ENCODE results near the gene ATG9A.
A peak's percentile ranks its signal among the peaks of the same experiment; 100 is the strongest.
"Not testable (repeated sequence)": the region's sequence is repeated elsewhere in the genome, so short reads cannot be mapped to it uniquely, and the experiment has no call there.

ATG9A gene, protein sequence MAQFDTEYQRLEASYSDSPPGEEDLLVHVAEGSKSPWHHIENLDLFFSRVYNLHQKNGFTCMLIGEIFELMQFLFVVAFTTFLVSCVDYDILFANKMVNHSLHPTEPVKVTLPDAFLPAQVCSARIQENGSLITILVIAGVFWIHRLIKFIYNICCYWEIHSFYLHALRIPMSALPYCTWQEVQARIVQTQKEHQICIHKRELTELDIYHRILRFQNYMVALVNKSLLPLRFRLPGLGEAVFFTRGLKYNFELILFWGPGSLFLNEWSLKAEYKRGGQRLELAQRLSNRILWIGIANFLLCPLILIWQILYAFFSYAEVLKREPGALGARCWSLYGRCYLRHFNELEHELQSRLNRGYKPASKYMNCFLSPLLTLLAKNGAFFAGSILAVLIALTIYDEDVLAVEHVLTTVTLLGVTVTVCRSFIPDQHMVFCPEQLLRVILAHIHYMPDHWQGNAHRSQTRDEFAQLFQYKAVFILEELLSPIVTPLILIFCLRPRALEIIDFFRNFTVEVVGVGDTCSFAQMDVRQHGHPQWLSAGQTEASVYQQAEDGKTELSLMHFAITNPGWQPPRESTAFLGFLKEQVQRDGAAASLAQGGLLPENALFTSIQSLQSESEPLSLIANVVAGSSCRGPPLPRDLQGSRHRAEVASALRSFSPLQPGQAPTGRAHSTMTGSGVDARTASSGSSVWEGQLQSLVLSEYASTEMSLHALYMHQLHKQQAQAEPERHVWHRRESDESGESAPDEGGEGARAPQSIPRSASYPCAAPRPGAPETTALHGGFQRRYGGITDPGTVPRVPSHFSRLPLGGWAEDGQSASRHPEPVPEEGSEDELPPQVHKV

DNA sequence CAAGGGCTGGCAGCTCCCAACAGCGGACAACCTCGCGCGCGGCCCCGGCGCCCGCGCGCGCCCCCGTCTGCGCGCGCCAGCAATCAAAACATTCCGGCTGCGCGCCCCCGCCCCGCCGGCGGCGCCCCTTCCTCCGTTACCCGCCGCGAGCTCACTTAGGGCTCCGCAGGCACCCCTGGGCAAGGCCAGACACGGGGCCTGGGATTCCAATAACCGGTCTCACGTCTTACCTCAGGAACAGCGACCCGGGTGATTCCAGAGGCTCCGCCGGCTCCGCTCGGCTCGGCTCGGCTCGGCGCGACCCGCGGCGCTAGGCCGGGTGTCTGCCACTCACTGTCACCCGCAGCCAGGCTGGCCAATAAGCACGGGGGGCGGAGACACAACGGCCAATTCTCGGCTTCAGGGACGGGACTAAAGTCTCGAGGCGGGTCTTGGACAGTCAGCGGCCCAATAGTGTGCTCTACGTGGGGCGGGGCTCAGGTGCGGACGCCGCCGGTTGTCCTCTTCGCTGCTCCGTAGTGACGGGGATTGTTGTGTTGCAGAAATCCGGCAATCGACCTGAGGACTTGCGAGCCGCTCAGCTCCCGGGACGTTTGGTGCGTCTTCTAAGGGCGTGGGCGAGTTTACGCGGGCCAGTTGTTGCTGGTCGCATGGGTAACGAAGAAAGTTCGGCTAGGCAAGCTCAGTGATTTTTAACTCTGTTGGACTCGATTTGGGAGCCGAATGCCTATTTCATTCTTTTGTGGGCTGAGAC is at the start of gene ATG9A, which contains the start of gene ANKZF1:
Gene ATG9A, minus strand, starts transcription at position 332 of the 754 bp plus-strand sequence. CDS start 1,612 bp downstream, outside the sequence.
Gene ANKZF1, plus strand, starts transcription at position 502 of the 754 bp plus-strand sequence. CDS start 452 bp downstream, outside the sequence.
- peak; percentile 99 for DNase-seq

DNA sequence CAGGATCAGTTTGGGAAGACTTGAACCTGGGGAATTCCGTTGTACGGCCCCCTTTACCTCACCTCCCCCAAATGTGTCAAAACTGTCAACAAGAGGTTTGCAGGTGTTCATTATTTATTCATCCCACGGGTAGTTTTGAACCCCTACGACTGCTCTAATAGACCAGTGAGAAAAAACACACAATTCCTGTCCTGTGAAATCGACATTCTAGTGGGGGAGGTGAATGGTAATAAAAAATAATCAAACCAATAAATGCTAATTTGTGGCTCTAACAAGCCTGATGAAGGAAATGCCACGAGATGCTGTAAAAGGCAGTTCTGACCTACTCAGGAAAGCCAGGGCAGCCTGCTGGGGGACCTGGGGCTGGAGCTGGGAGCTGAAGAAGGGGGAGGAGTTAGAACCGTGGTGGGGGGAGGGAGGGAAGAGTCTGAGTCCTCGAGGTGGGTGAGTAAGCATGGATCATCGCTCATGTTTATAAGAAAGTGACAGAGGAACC is 49.3 kb upstream of the ATG9A start:
- no peak for DNase-seq

DNA sequence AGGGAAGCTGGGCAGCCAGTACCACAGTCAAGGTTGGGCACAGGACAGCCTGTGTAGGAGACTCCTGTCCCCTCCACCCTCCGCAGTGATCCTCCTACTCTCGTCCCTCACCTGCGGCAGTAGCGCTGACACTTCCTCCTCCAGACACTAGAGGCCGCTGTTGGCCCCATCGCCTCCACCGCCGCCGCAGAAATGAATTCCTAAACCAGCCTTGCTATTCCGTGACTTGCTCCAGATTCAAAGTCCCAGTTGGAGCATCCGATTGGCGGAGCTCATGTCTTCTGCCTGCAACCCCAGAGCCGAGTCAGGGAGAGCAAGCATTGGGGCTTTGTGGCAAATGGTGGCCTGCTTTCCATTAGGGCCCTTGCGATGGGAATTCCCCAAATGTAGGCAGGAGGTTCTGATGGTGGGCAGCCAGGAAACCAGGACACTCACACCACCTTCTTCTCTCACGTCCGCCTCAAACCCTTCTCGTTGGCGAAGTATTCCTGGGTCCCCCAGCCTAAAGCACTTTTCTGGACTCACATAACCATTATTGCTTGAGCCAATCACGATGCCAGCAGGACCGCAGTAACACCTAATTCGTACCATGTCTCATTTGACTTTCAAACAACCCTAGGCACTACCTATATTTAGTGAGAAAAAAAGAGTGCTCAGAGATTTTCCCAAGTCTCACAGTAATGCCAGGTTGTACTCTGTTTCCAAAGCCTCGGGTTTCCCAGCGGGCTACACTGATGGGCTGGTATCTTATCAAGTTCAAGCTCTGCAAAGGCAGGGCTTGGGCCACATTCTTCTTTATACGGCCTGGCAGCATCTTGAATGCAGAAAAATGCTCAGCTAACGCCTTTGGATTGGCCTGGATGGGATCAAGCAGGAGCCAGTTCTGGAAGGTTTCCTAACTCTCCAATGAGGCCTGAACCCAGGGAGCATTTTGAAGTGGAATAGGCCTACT is 48.5 kb upstream of the ATG9A start:
- peak; percentile 84 for DNase-seq

DNA sequence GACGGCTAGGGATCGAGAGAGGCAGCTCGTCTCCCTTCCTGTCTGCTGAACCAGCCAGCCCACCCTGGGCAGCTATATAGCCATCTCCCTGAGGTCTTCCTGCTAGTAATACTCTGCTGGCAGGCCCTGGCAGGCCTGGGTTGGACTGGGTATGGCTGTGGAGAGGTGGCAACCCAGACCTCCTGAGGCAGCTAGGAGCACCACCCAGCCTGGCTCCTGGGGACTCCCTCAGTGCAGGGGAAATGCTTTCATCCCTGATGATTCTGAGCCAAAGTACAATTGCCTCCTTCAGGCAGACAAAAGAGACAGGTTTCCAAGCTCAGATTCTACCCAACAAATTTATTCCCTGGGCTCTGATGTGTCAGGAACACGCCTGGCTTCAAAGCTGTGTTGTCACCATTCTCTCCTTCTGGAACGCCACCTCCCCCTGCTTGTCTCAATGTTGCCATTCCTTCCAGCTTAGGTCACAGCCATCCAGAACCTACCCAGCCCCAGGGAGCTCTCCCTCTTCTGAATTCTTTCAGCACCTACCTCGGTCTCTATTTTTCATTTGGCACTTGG is 45.0 kb upstream of the ATG9A start:
- no peak for DNase-seq

DNA sequence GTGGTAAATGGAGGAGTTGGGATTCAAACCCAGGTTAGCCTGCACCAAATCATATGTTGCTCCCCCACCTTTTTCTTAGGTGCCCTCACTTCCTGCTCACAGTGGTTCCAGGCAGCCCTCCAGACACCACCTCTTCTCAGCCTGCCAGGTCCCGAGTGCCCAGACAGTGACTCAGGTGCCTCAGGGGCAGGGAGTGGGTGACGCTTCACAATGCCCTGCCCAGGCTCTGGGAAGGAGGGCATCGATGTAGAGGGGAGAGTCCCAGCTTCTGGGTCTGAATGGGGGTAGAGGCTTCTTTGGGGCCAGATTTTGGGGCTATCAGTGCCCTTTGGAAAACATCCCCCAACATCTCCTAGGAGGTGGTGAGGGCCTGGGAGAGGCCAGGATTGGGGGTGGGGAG is 44.5 kb upstream of the ATG9A start:
- DNase-seq: no peak

DNA sequence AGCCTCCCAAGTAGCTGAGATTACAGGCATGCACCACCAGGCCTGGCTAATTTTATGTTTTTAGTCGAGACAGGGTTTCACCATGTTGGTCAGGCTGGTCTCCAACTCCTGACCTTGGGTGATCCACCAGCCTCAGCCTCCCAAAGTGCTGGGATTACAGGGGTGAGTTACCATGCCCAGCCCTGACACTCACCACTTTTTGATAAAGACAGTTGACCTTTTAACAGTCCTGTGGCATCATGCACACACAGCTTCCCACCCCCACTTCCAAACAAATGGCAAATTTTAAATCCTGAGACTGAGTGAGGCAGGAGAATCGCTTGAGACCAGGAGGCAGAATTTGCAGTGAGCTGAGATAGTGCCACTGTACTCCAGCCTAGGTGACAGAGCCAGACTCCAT is 43.6 kb upstream of the ATG9A start:
- no peak for DNase-seq

DNA sequence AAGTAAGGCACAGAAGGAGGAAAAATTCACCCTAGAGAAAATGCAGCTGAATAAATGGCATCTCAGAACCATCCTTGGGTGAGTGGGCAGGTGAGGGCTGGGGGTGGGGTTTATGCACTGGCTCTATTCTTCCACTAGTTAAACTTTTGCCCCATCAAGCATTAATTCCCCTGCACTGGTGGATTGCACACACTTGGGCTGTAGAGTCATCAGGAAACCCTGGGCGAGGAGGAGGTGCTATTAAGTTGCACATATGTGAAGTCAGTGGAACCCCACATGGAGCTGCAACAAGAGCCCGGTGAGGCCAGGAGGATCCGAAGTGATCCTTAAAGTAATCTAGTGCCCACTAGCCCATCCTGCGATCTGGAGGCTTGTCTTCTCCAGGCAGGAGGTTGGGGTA is 42.9 kb upstream of the ATG9A start:
- no peak for DNase-seq

DNA sequence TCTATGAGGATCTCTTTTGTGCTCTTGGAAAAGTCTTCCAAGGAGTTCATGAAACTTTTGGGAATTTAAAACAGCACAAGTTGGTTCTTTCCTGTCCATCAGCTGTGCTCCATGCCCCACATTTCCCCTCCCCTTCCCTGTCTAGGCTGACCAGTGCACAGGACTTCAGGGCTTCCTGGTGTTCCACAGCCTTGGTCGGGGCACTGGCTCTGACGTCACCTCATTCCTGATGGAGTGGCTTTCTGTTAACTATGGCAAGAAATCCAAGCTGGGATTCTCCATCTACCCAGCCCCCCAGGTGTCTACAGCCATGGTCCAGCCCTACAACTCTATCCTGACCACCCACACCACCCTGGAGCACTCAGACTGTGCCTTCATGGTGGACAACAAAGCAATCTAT is 41.6 kb upstream of the ATG9A start:
- DNase-seq: no peak

DNA sequence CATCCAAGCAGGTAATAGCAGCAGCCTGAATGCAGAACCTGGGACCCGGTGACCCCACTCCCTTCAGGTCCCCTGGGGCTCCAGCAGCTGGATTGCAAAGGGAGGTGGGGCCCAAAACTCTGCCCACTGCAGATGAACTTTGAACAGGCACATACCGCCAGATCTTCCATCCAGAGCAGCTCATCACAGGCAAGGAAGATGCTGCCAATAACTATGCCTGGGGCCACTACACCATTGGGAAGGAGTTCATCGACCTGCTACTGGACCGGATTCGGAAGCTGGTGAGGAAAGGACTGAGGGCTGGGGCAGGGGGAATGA is 40.6 kb upstream of the ATG9A start:
- DNase-seq: no peak

DNA sequence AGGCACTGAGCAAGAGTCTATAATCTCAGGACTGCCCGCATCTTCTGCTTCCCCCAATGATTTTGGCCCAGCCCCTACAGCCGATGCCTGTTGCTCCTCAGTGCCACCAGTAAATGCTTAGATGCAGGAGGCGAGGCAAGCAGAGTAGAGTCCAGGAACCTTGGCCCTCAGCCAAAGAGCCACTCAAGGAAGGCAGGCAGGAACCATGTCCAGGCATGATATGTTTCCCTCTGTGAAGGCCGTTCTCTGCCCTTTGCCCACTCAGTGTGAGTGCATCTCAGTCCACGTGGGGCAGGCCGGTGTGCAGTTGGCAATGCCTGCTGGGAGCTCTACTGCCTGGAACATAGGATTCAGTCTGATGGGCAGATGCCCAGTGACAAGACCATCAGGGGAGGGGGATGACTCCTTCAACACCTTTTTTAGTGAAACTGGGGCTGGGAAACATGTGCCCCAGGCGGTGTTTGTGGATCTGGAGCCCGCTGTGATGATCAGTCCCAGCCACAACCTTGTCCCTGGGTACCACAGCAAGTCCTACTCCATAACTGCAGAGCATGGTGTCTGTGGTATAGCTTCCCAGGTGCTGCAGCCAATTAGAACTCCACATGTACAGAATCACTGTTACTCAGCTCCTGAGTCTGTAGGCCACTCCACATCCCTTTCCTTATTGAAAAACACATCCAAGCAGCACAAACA is 40.1 kb upstream of the ATG9A start:
- DNase-seq: no peak

DNA sequence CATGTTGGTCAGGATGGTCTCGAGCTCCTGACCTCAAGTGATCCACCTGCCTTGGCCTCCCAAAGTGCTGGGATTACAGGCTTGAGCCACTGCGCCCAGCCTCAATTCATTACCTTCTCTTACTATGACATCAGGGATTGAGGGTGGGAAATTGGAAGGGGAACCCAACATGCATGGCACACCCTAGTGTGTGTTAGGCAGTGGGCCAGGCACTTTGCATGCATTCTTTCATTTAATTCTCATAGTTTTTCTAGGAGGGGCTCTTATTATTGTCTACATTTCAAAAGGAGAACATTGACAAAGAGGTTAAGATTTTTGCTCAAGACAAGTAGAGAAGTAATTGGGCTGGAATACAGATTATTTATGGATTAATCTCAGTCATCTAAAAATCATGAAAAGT is 38.9 kb upstream of the ATG9A start:
- no peak for DNase-seq

DNA sequence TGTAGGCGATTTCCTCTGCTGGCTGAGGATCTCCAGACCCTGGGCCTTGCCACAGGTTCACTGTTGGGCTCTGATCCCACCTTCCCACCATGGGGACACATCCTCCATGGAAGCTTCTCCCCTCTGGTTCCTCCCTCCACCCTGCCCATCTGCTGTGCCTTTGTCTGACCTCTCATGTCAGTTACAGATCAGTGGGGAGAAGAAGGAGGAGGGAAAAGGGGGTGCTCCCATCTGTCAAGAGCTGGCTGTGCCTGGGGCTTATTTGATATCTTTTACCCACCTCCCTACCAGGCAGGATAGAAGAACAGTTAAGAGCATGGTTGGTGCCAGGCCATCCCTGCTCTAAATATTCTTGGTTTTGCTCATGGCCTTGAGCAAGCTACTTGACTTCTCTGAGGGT is 37.5 kb upstream of the ATG9A start:
- DNase-seq: no peak

DNA sequence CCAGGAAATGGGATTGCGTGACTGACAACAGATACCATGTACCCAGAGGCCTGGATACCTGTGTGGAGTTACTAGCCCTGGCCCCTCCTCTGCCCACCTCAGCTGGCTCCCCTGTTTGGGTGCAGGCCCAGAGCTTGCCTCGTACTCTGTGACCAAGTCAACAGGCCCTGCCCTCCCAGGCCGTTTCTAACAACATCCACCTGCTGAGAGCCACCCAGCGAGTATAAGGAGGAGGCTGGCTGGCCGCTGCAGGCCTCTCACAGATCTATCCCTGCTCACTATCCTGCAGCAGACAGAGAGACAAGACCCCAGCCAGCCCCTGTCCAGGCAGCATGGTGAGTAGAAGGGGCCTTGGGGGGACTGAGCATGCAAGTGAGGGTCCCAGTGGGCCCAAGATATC is 36.8 kb upstream of the ATG9A start:
- no peak for DNase-seq

DNA sequence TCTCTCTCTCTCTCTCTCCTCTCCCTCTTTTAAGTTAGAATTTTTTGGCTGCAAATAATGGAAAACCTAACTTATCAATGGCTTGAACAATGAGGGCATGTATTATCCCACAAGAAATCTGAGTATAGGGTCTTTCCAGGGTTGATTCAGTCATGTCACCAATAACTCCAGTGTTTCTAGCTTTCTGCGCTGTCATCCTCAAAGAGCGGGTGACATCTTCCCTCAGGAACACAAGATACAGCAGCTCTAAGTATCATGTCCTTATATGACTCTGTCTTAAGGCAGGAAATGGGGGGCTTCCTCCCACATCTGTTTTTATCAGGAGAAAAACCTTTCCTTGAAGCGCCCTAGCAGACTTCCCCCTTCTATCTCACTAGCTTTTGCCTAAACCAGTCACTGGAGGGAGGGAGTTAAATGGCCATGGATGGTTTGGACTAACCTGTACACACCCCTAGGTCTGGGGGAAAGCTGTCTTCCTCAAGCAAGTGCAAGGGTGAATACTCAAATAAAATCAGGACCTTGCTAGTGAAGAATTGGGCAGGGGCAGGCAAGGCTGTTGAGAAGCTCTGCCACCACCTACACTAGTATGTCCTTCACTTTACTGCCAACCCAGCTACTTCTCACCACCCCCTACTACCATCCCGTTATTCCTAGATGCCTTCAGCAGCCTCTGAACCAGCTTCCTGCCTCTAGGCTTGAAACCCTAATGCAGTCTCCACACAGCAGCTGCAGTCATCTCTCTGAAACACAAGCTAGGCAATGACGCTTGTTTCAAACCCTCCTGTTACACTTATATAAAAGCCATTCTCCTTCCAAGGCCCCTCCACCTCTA is 31.8 kb upstream of the ATG9A start:
- DNase-seq: no peak

DNA sequence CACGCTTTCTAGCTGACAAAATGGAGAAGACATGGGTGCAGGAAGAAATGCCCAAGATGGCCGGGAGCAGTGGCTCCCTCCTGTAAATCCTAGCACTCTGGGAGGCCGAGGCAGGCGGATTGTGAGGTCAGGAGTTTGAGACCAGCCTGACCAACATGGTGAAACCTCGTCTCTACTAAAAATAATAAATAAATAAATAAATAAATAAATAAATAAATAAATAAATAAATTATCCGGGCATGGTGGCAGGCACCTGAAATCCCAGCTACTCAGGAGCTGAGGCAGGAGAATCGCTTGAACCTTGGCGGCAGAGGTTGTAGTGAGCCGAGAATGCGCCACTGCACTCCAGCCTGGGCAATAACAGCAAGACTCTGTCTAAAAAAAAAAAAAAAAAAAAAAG is 29.5 kb upstream of the ATG9A start:
- not testable (repeated sequence) for DNase-seq

DNA sequence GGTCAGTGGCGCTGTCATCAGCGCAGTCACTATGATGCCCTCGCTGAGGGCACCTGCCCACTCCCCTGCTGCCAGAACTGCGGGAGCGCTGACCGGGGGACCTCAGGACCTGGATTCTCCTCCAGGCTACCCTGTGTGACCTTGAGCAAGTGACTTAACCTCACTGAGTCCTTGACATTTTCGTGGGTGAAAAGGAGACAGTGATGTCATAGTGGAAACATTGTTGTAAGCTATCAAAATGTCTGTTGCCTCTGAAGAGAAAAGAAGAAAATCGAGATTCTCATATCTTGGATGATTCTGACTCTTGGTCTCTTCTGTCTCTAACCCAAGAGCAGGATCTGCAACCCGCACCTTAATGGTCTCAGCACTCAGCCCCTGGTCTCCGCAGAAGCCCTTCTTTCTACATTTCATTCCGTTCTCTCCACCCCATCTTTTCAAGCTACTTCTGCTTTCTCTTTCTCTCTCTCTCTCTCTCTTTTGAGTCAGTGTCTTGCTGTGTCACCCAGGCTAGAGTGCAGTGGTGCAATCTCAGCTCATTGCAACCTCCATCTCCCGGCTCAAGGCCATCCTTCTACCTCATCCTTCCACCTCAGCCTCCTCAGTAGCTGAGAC is 25.3 kb upstream of the ATG9A start:
- no peak for DNase-seq

DNA sequence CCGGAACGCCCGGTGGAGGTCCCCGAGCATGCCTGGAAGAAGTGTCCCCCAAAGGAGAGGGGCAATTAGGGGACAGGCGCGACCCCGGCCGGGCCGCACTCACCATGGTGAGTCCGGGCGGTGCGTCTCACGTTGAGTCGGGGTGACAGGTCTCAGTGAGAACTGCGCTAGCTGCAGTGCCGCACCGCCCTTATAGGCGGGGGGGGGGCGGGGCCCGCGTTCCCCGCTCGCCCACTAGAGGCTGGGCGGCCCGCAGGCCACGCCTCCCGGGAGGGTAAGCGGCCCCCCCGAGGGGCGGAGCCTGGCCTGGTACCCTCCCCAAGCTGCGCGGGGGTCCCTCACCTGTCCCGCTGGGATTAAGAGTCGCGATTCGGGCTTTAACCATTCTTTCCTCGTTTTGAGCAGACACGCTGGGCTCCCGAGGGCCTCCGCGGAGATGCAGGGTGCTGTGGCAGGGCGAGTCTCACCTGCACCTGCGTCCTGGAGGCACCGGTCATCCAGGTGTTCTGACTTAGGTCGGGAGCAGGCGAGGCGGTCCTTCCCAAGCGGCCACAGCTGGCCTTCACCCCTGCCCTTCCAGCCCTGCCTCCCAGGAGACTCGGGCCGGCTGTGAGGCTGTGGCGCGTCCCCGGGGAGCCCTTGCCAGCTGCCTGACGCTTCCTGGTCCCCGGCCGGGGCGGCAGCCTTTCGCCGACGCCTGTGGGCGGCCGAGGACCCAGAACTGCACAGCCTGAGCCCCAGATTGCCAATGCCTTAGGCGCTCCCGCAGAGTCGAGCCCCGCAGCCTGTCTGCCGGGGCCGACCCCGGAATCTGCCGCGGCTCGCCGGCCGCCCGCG is 24.5 kb upstream of the ATG9A start, which contains the start of gene TUBA4A:
Gene TUBA4A, minus strand, starts transcription at position 166 of the 837 bp plus-strand sequence. Its CDS starts 60 bp downstream, at position 106.
- peak; percentile 59 for DNase-seq
